Suprapubic skin (tissue), 3 donors: ENCODE results near the gene NUP42.

Experiments used
- EP300 ChIP-seq: sonication (generic); formaldehyde crosslinking; IDR thresholded peaks from one replicate; pipeline ENCODE4 v1.6.1; 2017; ENCODE audit warnings: antibody characterized with exemption
- POLR2A ChIP-seq, 2 donors: fragments of 450-650 bp; IDR thresholded peaks; one replicate each; pipeline ENCODE4 v1.6.1; 2017; ENCODE audit warnings: antibody characterized with exemption in 2 of 2, mild to moderate bottlenecking in 2 of 2, moderate library complexity in 2 of 2
- TF ChIP-seq, protein P1 (sequence below), 2 donors: fragments of 200-600 bp in 1 of 2; fragments of 450-650 bp in 1 of 2; sonication (generic) in 1 of 2; IDR thresholded peaks; one replicate each; pipeline ENCODE4 v1.5.1; 2016 to 2019; ENCODE audit warnings: antibody characterized with exemption in 2 of 2, mild to moderate bottlenecking in 1 of 2, moderate library complexity in 1 of 2

DNA sequence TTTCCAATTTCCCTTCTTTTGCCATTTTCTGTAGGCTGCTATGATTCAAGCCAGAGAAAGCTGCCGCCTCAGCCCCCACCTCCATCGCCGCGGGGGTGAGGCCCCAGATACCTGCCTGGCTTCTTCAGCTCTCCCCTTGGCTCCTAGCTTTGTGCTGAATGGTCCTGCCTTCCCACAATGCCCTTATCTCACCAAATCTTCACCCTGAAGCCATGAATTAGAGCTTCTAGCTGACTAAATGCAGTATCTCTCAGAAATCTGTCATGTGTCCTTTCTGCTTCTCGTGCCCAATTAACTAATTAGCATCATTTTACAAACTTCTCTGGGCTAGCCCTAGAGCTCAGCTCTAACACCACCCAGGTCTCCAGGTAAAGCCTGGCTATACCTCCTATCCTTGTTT, 32.6 kb downstream of the NUP42 start:
- TF ChIP-seq, protein P1, sequence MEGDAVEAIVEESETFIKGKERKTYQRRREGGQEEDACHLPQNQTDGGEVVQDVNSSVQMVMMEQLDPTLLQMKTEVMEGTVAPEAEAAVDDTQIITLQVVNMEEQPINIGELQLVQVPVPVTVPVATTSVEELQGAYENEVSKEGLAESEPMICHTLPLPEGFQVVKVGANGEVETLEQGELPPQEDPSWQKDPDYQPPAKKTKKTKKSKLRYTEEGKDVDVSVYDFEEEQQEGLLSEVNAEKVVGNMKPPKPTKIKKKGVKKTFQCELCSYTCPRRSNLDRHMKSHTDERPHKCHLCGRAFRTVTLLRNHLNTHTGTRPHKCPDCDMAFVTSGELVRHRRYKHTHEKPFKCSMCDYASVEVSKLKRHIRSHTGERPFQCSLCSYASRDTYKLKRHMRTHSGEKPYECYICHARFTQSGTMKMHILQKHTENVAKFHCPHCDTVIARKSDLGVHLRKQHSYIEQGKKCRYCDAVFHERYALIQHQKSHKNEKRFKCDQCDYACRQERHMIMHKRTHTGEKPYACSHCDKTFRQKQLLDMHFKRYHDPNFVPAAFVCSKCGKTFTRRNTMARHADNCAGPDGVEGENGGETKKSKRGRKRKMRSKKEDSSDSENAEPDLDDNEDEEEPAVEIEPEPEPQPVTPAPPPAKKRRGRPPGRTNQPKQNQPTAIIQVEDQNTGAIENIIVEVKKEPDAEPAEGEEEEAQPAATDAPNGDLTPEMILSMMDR (IDR thresholded peaks at IDR 0.05), result no peak
- TF ChIP-seq EP300, result no peak
- TF ChIP-seq POLR2A (IDR thresholded peaks at IDR 0.05), result no peak
